ENCODE results near the gene FARP2.

FARP2 gene

GRCh38 chr2:241467777-241468475 lies 111.8 kb downstream of the FARP2 start:
- Histone ChIP-seq H3K4me3 (no peak overlapping the region), H3K27me3 (no peaks in the 10 kb centered on the region), H3K4me1 (no peaks in the 10 kb centered on the region), H3K9me3 (replicated peaks in 1 of 11) (no peaks in the 10 kb centered on the region), H3K36me3 (no peaks in the 10 kb centered on the region; a peak in 2 of 22 replicates), H3K9ac (no peak overlapping the region), H3K4me2 (no peak overlapping the region), H3K27ac (no peak overlapping the region), H4K20me1 (peaks cover 0 to 49% (median 0%) of the 10 kb centered on the region in 11 experiments; a peak in 6 of 22 replicates)
- no peak for TF ChIP-seq Cebpa-rat (IDR thresholded peaks at IDR 0.05)

DNA sequence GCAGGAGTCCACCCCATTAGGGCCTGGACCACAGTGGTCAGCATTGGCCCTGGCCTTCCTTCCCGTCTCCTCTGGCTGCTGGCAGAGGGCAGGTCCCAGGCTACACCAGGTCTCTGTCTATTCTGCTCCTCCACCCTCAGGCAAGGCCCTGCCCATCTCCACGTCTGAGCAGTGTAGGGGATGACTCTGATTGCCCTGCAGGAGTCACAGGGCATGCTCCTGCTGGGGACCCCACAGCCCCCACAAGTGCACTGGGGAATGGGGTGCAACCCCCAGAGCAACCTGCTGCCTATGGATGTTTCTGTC lies 112.3 kb downstream of the FARP2 start:
- Histone ChIP-seq H3K27me3 (no peaks in the 10 kb centered on the region), H3K9me3 (replicated peaks in 1 of 11) (no peaks in the 10 kb centered on the region), H3K27ac (no peak overlapping the region), H3K4me1 (no peaks in the 10 kb centered on the region), H3K4me3 (no peak overlapping the region), H3K36me3 (no peaks in the 10 kb centered on the region; a peak in 1 of 22 replicates), H3K4me2 (no peak overlapping the region), H3K9ac (no peak overlapping the region), H4K20me1 (peaks cover 0 to 47% (median 0%) of the 10 kb centered on the region in 11 experiments; a peak in 6 of 22 replicates)
- no peak for TF ChIP-seq Cebpa-rat (IDR thresholded peaks at IDR 0.05)

GRCh38 chr2:241469746-241470145 lies 113.7 kb downstream of the FARP2 start:
- H3K27ac ChIP-seq, result no peak overlapping the region
- H3K9me3 ChIP-seq (replicated peaks in 1 of 11), result no peaks in the 10 kb centered on the region
- no peaks in the 10 kb centered on the region for H3K4me1 ChIP-seq
- H3K36me3 ChIP-seq, result no peaks in the 10 kb centered on the region; a peak in 1 of 22 replicates
- peaks cover 0 to 35% (median 0%) of the 10 kb centered on the region in 11 experiments; a peak in 4 of 22 replicates for H4K20me1 ChIP-seq
- no peaks in the 10 kb centered on the region for H3K27me3 ChIP-seq
- no peak overlapping the region for H3K4me3 ChIP-seq
- no peak overlapping the region for H3K4me2 ChIP-seq
- H3K9ac ChIP-seq, result no peak overlapping the region
- TF ChIP-seq Cebpa-rat (IDR thresholded peaks at IDR 0.05), result no peak

- Histone ChIP-seq H4K20me1 (peaks cover 0 to 17% (median 0%) of the 10 kb centered on the region in 11 experiments; a peak in 4 of 22 replicates), H3K36me3 (peaks cover 0 to 20% (median 10%) of the 10 kb centered on the region in 11 experiments; a peak in 11 of 22 replicates), H3K4me2 (no peak overlapping the region), H3K4me3 (no peak overlapping the region), H3K9me3 (replicated peaks in 1 of 11) (no peaks in the 10 kb centered on the region), H3K27me3 (no peaks in the 10 kb centered on the region), H3K27ac (no peak overlapping the region), H3K4me1 (no peaks in the 10 kb centered on the region), H3K9ac (no peak overlapping the region)
- TF ChIP-seq Cebpa-rat (IDR thresholded peaks at IDR 0.05), result no peak
Observed at GRCh38 chr2:241473399-241473798, 117.3 kb downstream of the FARP2 start.

- no peak for TF ChIP-seq Cebpa-rat (IDR thresholded peaks at IDR 0.05)
- peaks cover 7 to 30% (median 15%) of the 10 kb centered on the region in 11 experiments; a peak in 14 of 22 replicates for H3K36me3 ChIP-seq
- H3K9ac ChIP-seq, result no peak overlapping the region
- H3K4me2 ChIP-seq, result no peak overlapping the region
- no peak overlapping the region for H3K27ac ChIP-seq
- H3K9me3 ChIP-seq (replicated peaks in 1 of 11), result no peaks in the 10 kb centered on the region
- H3K4me3 ChIP-seq, result no peak overlapping the region
- H3K4me1 ChIP-seq, result no peaks in the 10 kb centered on the region
- H4K20me1 ChIP-seq, result peaks cover 0 to 15% (median 0%) of the 10 kb centered on the region in 11 experiments; a peak in 4 of 22 replicates
- no peaks in the 10 kb centered on the region for H3K27me3 ChIP-seq
Observed at GRCh38 chr2:241475267-241475666, 119.2 kb downstream of the FARP2 start.

DNA sequence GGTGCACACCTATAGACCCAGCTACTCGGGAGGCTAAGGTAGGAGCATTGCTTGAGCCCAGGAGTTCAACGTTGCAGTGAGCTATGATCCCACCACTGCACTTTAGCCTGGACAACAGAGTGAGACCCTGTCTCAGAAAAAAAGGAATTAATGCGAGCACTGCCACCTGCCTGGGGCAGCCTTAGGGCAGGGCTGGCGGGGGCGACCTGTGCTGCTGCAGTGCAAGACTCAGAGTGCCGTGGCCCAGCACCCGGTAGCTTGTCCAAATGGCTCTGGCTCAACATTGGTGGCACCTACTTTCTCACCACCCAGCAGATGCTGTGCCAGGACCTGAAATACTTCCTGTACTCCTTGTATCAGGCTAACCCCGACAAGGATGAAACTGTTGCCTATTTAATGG lies 122.1 kb downstream of the FARP2 start:
- H3K4me1 ChIP-seq, result peaks cover 0 to 6% (median 0%) of the 10 kb centered on the region in 10 experiments; a peak in 4 of 20 replicates
- H3K36me3 ChIP-seq, result peaks cover 7 to 31% (median 15%) of the 10 kb centered on the region in 11 experiments; a peak in 14 of 22 replicates
- H4K20me1 ChIP-seq, result peaks cover 0 to 12% (median 0%) of the 10 kb centered on the region in 11 experiments; a peak in 3 of 22 replicates
- no peaks in the 10 kb centered on the region for H3K27me3 ChIP-seq
- no peak overlapping the region for H3K9ac ChIP-seq
- no peak overlapping the region for H3K4me2 ChIP-seq
- no peak overlapping the region for H3K27ac ChIP-seq
- no peak for TF ChIP-seq Cebpa-rat (IDR thresholded peaks at IDR 0.05)
- H3K4me3 ChIP-seq, result no peak overlapping the region
- H3K9me3 ChIP-seq (replicated peaks in 1 of 11), result no peaks in the 10 kb centered on the region

GRCh38 chr2:241479026-241479898 lies 123.2 kb downstream of the FARP2 start:
- no peak overlapping the region for H3K9ac ChIP-seq
- peaks cover 7 to 42% (median 15%) of the 10 kb centered on the region in 11 experiments; a peak in 14 of 22 replicates for H3K36me3 ChIP-seq
- H3K4me1 ChIP-seq, result peaks cover 0 to 6% (median 0%) of the 10 kb centered on the region in 10 experiments; a peak in 4 of 20 replicates
- no peak overlapping the region for H3K4me2 ChIP-seq
- H3K27ac ChIP-seq, result no peak overlapping the region
- no peaks in the 10 kb centered on the region for H3K9me3 ChIP-seq (replicated peaks in 1 of 11)
- H4K20me1 ChIP-seq, result peaks cover 0 to 20% (median 0%) of the 10 kb centered on the region in 11 experiments; a peak in 3 of 22 replicates
- no peaks in the 10 kb centered on the region for H3K27me3 ChIP-seq
- no peak for TF ChIP-seq Cebpa-rat (IDR thresholded peaks at IDR 0.05)
- H3K4me3 ChIP-seq, result no peak overlapping the region

- Histone ChIP-seq H4K20me1 (peaks cover 0 to 24% (median 0%) of the 10 kb centered on the region in 11 experiments; a peak in 5 of 22 replicates), H3K9ac (no peak overlapping the region), H3K36me3 (peaks cover 4 to 38% (median 13%) of the 10 kb centered on the region in 11 experiments; a peak in 12 of 22 replicates), H3K27ac (no peak overlapping the region), H3K4me2 (peak overlapping the region in 1 of 11 experiments; percentile 3; a peak in 2 of 22 replicates), H3K9me3 (replicated peaks in 1 of 11) (no peaks in the 10 kb centered on the region), H3K4me1 (peaks cover 0 to 6% (median 0%) of the 10 kb centered on the region in 10 experiments; a peak in 4 of 20 replicates), H3K27me3 (no peaks in the 10 kb centered on the region), H3K4me3 (no peak overlapping the region)
- no peak for TF ChIP-seq Cebpa-rat (IDR thresholded peaks at IDR 0.05)
Observed at GRCh38 chr2:241481687-241482086, 125.6 kb downstream of the FARP2 start.

Data from BLaER1 treated with 17β-estradiol and CSF1 and Interleukin-3, amounts not matched to agents 10 nM and 100 nM (cell line).